Measurements from ENCODE around the gene NEMP1.

- TF ChIP-seq POLR2A (IDR thresholded peaks at IDR 0.05) = no peak
- TF ChIP-seq CTCF (IDR thresholded peaks at IDR 0.05) = peak; percentile 72 to 83 (median 81)
Measured at GRCh38 chr12:57069523-57069922, 9.1 kb downstream of the NEMP1 start.

All from testis (tissue), 2 donors.